Effector CD8-positive, alpha-beta T cell (primary cell): ENCODE results near the gene PCNT.
"Not testable (repeated sequence)": the region's sequence is repeated elsewhere in the genome, so short reads cannot be mapped to it uniquely, and the experiment has no call there.

Experiments used
- DNase-seq: peaks from one replicate; lab custom pipeline; 2025; lab: John Stamatoyannopoulos, UW

PCNT gene

GRCh38 chr21:46427516-46427915 lies 103.6 kb downstream of the PCNT start:
- DNase-seq, result no peak

GRCh38 chr21:46428286-46428685 lies 104.3 kb downstream of the PCNT start:
- DNase-seq, result no peak

GRCh38 chr21:46428987-46429710 lies 105.2 kb downstream of the PCNT start:
- no peak for DNase-seq

DNA sequence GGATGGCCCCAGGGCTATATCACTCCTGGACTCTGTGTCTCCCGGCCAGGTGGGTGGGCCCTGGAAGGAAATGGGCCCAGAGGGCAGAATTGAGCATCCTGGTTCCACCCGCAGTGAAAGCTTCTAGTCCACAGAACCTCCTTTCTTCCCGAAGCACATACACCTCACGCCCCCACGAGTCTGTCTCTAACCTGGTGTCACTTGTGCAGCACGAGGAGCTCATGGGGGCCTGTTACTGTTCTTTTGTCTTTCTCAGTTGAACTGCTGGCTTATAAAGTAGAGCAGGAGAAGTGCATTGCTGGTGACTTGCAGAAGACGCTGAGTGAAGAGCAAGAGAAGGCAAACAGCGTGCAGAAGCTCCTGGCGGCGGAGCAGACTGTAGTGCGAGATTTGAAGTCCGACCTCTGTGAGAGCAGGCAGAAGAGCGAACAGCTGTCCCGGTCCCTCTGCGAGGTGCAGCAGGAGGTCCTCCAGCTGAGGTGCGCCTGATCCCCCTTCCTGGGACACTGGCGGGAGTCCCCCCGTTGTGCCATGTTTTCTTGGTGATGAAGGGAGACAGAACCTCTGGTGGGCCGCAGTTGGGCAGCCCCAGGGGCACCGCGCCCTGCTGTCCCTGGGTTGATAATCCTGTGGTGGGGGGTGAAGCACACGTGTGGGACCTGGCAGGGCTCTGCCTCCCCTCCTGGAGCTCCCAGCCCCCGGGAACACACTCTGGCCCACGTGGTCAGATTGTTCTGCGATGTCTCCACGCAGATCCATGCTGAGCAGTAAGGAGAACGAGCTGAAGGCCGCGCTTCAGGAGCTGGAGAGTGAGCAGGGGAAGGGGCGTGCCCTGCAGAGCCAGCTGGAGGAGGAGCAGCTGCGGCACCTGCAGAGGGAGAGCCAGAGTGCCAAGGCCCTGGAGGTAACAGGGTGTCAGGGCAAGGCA lies 106.1 kb downstream of the PCNT start:
- no peak for DNase-seq

- no peak for DNase-seq
These were observed 107.5 kb downstream of the PCNT start for GRCh38 chr21:46431448-46431847.

GRCh38 chr21:46431884-46432488 lies 108.0 kb downstream of the PCNT start:
- no peak for DNase-seq

DNA sequence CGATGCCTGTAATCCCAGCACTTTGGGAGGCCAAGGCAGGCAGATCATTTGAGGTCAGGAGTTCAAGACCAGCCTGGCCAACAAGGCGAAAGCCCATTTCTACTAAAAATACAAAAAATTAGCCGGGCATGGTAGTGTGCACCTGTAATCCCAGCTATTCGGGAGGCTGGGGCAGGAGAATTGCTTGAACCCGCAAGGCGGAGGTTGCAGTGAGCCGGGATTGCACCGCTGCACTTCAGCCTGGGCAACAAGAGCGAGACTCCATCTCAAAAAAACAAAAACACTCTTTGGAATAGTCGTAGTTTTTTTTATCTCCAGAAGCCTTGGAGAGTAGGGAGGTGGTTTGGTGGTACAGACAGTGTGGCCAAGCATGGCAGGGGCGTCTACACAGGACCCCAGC lies 109.2 kb downstream of the PCNT start:
- not testable (repeated sequence) for DNase-seq

- no peak for DNase-seq
These were observed 110.5 kb downstream of the PCNT start for GRCh38 chr21:46434322-46434958.

DNA sequence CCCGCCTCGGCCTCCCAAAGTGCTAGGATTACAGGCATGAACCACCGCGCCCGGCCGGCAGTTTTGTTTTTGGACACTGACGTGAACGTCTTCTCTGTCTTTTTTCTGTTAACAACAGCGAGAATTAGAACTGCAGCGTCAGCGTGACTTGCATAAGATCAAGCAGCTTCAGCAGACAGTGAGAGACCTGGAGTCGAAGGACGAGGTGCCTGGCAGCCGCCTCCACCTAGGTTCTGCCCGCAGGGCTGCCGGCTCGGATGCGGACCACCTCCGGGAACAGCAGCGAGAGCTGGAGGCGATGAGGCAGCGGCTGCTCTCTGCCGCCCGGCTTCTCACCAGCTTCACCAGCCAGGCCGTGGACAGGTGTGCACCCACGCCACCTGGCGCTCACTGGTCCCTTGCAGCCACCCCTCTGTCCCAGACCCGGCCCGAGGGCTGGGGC lies 111.9 kb downstream of the PCNT start:
- no peak for DNase-seq

DNA sequence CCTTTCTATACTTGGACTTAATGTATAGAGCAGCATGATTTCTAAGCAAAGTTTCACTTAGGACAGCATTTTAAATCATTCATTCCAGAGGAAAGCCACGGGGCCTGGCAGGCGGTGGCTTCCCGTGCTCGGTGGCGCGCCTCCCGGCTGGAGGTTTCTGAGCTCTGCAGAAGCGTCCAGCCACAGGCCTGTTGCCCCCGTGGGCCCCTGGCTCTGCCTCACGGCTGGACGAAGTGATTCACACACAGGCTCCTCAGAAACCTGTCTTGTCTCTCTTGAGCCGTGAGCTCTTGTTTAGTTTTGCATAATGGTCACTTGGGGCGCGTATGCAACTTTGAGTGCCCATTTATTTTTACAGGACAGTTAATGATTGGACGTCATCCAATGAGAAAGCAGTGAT lies 112.7 kb downstream of the PCNT start:
- DNase-seq, result no peak

DNA sequence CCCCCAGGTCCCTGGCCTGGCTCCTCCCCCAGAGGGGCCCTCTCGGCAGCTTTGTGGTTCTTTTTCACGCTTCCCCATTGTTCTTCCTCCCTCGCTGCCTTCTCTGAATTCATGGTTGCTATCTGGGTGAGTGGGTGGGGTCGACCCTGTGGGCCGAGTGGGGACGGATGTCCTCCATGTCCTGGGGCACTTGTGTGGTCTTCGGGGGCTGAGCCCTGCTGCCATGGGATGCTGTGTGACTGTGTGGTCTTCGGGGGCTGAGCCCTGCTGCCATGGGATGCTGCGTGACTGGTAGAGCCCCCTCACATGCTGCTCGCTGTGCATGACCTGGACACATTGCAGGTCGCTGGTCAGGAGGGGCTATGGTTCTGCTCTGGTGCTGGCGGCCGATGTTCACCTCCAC lies 113.1 kb downstream of the PCNT start:
- DNase-seq, result no peak

DNA sequence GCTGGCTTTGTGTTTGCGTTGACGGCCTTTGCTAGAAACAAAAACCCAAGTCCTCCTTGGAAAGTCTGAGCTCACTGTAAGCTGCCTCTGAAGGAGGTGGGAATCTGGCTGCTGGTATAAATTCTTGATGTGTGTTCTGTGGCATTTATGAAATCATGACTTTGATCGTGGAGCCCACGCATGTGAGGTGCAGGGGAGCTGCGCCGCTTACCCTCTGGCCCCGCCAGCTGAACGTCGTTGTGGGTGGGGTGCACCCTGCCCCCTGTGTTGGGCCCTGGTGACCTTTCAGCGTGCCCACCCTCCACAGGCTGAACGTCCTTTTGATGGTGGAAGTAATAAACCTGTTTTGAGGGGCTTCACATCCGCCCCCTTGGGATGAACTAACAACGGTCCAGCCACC lies 113.6 kb downstream of the PCNT start:
- no peak for DNase-seq

- DNase-seq, result no peak
These were observed 114.3 kb downstream of the PCNT start for GRCh38 chr21:46438241-46438640.

- DNase-seq, result no peak
These were observed 116.0 kb downstream of the PCNT start for GRCh38 chr21:46439906-46440305.

DNA sequence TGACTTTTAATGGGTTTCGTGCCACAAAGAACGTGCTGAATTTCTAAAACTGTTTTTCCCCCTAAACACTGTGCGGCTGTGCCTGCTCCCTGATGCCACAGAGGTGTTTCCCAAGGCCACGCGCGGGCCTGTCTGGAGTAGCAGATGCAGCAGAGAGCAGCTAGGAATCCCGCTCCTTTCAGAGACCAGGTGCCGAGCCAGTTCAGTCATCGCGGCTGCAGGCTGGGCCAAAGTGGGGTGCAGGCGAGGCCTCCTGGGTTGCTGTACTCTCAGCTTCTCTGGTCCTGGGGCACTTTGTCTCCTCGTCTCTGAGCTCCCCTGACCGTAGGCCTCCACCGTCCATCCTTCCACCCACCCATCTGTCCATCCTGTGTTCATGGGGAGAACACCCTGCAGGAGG lies 117.4 kb downstream of the PCNT start:
- no peak for DNase-seq

DNA sequence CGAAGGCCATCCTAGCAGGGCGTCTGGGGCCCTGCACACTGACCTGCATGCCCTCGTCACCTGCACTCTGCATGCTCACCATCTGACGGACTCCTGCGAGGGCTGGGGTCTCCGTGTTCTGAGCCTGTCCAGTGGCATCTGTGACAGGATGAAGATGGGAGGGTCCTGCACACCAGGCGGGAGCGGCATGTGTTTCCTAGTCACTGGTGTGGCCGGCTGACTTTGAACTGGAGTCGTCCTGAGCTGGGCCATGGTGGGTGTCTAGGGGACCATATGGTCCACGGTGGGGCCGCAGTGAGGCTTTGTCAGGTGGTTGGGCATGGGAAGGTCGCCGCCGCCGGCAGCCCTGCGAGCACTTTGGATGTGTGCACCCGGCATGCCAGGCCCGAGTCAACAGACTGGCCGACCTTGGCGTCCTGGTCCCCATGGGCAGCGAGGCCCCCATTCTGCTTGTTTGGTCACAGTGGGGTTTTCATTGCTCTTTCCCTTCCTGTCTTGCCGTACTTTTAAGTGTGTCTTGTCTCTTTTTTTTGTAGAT lies 118.1 kb downstream of the PCNT start:
- no peak for DNase-seq

DNA sequence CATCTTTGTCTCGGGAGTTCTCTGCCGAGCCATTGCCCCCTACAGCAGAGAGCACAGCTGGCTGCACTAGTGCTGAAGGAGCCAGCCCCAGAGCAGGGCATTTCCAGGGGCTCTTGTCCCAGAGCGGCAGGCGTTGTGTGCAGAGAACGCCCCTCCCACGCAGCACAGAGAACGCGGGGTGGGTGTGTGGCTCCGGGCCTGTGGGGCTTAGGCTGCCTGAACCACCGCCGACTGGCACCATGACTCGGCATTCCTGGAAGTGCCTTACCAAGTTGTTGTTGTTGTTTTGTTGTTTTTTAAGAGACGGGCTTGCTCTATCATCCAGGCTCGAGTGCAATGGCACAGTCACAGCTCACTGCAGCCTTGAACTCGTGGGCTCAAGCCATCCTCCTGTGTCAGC lies 119.0 kb downstream of the PCNT start:
- DNase-seq, result no peak

DNA sequence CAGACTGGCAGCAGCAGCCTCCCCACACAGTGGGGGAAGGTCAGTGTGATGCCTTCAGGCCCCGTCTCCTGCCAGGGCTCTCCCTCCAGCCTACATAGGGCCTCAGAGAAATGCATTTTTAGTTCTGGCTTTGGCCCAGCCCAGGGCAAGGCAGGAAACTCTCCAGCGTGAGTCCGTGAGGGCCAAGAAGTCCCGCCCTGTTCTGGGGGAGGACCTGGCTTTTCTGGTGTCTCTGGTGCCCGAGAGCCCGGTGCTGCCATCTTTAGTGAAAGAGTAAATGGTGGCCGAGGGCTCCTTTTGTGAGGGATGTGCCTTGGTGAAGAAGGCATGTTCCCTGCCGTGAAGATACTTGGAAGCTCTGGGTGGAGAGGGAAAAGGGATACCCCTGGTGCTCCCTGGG lies 120.0 kb downstream of the PCNT start:
- DNase-seq, result no peak

- DNase-seq, result no peak
These were observed 124.2 kb downstream of the PCNT start for GRCh38 chr21:46448108-46448507.

DNA sequence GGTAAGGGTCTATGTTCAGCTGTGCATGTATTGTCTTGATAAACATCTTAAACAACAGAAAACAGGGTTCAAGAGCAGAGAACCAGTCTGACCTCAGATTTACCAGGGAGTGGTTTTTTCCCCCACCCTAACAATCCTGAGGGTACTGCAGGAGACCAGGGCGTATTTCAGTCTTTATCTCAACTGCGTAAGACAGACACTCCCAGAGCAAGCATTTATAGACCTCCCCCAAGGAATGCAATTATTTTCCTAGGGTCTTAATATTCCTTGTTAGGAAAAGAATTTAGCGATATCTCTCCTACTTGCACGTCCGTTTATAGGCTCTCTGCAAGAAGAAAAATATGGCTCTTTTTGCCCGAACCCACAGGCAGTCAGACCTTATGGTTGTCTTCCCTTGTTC lies 124.9 kb downstream of the PCNT start:
- not testable (repeated sequence) for DNase-seq

GRCh38 chr21:46452710-46453109 lies 128.8 kb downstream of the PCNT start:
- DNase-seq, result no peak

- DNase-seq, result no peak
These were observed 130.2 kb downstream of the PCNT start for GRCh38 chr21:46454142-46454541.
